OCI-LY3 (cell line): ENCODE results near the gene WWP2.
"Not testable (repeated sequence)": the region's sequence is repeated elsewhere in the genome, so short reads cannot be mapped to it uniquely, and the experiment has no call there.

Experiments
- H2AFZ ChIP-seq: fragments of 200-600, 300-600 bp; shearing (Covaris generic); 2 replicates; pipeline ENCODE4 v1.6.0; 2014; ENCODE audit warnings: antibody characterized with exemption, low read depth, low read length
- H3K27ac ChIP-seq: fragments of 200-600, 300-600 bp; sonication (generic); 2 replicates; pipeline ENCODE4 v1.5.1; 2014; ENCODE audit warnings: mild to moderate bottlenecking, low read length, moderate library complexity, mixed read lengths
- H3K27me3 ChIP-seq: fragments of 200-600, 300-600 bp; sonication (generic); 2 replicates; pipeline ENCODE4 v1.6.1; 2014; ENCODE audit warnings: low read depth, low read length, mixed read lengths
- H3K36me3 ChIP-seq: fragments of 200-600, 300-600 bp; sonication (generic); replicated peaks from 2 replicates; pipeline ENCODE3; 2014; ENCODE audit warnings: low read depth, low read length, mixed read lengths
- H3K4me1 ChIP-seq: fragments of 300-600, 200-600 bp; sonication (generic); 2 replicates; pipeline ENCODE4 v1.6.1; 2014; ENCODE audit warnings: low read length, mixed read lengths
- H3K4me2 ChIP-seq: fragments of 200-600, 300-600 bp; sonication (generic); 2 replicates; pipeline ENCODE4 v1.6.1; 2014; ENCODE audit warnings: low read length, mixed read lengths
- H3K4me3 ChIP-seq: fragments of 300-600, 200-600 bp; sonication (generic); 2 replicates; pipeline ENCODE4 v1.5.1; 2014; ENCODE audit warnings: antibody characterized with exemption, mild to moderate bottlenecking, low read length, moderate library complexity
- H3K79me2 ChIP-seq: fragments of 300-600, 200-600 bp; shearing (Covaris generic); 2 replicates; pipeline ENCODE4 v1.6.1; 2014; ENCODE audit warnings: mild to moderate bottlenecking, low read length, mixed read lengths
- H3K9ac ChIP-seq: fragments of 300-600, 200-600 bp; shearing (Covaris generic); 2 replicates; pipeline ENCODE4 v1.6.0; 2014; ENCODE audit warnings: mild to moderate bottlenecking, low read length, moderate library complexity
- H3K9me3 ChIP-seq: fragments of 200-600, 300-600 bp; shearing (Covaris generic); 2 replicates; pipeline ENCODE4 v1.6.1; 2014; ENCODE audit warnings: low read length, mixed read lengths; ENCODE audit not compliant: insufficient read depth
- H4K20me1 ChIP-seq: fragments of 200-600, 300-600 bp; sonication (generic); 2 replicates; pipeline ENCODE4 v1.6.1; 2016; ENCODE audit warnings: low read length, mixed read lengths; ENCODE audit not compliant: insufficient read depth
- EZH2phosphoT487 ChIP-seq: fragments of 200-600 bp; shearing (Covaris generic); IDR thresholded peaks from 2 replicates; pipeline ENCODE4 v1.6.1; 2018; ENCODE audit warnings: antibody characterized with exemption, mixed run types, low read depth

The WWP2 gene

DNA sequence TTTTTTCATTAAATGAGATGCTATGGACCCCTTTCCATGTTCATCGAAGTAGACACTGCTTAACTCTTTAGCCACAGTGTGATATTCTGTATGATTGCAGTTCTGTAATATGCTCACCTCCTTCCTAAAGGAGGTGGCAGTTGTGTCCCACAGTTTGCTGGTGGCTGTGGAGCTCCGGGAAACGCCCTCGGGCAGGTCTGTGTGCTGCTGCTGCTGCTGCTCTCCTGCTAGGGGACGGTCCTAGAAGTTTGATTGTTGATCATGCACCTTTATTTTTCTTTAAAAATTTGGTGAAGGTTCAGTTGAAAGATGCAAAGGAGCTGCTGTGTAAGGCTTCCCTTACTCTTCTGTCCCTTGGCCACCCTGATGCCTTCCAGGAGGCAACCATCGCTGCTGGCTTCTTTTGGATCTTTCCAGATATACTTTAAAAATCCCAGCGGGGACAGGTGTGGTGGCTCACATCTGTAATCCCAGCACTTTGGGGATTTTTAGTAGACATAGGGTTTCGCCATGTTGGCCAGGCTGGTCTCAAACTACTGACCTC is 180.6 kb downstream of the WWP2 start:
- no peak overlapping the region for H3K27ac ChIP-seq
- no peak overlapping the region for H3K4me2 ChIP-seq
- H2AFZ ChIP-seq = no peak overlapping the region
- TF ChIP-seq EZH2phosphoT487 = no peak
- no peaks in the 10 kb centered on the region for H3K9me3 ChIP-seq
- no peaks in the 10 kb centered on the region for H3K4me1 ChIP-seq
- H3K27me3 ChIP-seq = no peaks in the 10 kb centered on the region
- H3K4me3 ChIP-seq = no peak overlapping the region
- no peaks in the 10 kb centered on the region for H3K36me3 ChIP-seq
- H3K9ac ChIP-seq = no peak overlapping the region
- no peaks in the 10 kb centered on the region for H3K79me2 ChIP-seq
- H4K20me1 ChIP-seq = no peaks in the 10 kb centered on the region

DNA sequence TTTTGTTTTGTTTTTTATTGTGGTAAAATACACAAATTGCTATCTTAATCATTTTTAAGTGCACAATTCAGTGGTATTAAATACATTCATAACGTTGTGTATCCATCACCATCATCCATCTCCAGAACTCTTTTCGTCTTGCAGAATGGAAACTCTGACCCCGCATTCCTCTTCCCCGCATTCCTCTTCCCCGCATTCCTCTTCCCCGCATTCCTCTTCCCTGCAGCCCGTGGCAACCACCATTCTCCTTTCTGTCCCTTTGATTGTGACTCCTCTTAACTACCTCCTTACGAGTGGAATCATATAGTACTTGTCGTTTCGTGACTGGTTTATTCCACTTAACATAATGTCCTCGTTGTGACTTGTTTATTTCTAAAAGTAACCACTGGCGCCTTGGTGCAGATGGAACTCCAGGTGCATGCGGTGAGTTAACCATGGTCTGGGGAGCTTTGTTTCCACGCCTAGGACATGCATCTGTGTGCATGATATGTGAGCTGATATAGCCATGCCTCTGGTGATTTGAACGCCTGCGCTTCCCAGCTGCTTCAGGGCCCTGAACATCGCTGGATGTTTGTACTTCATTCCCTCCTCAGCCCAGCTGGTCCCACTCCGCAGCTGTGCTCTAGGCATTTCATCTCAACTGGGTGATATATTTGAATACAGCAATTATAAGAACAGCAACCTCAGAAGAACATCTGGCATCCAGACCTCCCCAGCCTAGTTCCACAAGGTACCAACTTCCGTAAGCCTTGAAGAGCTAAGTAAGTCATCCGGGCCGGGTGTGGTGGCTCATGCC is 181.3 kb downstream of the WWP2 start:
- H3K27me3 ChIP-seq, H3K79me2 ChIP-seq, H3K27ac ChIP-seq, H3K9ac ChIP-seq, H3K36me3 ChIP-seq, H3K4me1 ChIP-seq, H3K4me2 ChIP-seq, H3K4me3 ChIP-seq, H3K9me3 ChIP-seq, H4K20me1 ChIP-seq, H2AFZ ChIP-seq: not testable (repeated sequence)

DNA sequence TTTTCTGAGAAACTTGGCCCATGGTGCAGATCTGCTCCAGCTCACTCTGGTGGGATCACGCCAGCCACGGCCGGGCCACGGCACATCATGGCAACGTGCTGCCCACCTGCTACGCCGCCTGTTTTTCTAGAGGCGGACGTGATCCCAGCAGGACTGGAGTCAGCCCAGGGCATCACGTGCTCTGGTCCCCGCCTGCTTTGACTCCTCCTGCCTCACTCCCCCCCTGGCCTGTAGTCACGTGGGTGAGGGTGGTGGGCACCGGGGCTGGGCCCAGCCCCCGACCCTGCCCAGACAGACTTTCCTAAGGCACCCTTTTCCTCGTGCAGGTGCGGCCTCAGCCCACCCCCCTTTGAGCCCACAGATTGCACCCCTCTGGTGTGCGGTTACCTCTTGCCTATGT is 188.3 kb downstream of the WWP2 start:
- not testable (repeated sequence) for H3K4me1 ChIP-seq, H3K9ac ChIP-seq, H3K36me3 ChIP-seq, H2AFZ ChIP-seq, H4K20me1 ChIP-seq, H3K79me2 ChIP-seq, H3K4me2 ChIP-seq, H3K27ac ChIP-seq, H3K27me3 ChIP-seq, H3K4me3 ChIP-seq, H3K9me3 ChIP-seq

DNA sequence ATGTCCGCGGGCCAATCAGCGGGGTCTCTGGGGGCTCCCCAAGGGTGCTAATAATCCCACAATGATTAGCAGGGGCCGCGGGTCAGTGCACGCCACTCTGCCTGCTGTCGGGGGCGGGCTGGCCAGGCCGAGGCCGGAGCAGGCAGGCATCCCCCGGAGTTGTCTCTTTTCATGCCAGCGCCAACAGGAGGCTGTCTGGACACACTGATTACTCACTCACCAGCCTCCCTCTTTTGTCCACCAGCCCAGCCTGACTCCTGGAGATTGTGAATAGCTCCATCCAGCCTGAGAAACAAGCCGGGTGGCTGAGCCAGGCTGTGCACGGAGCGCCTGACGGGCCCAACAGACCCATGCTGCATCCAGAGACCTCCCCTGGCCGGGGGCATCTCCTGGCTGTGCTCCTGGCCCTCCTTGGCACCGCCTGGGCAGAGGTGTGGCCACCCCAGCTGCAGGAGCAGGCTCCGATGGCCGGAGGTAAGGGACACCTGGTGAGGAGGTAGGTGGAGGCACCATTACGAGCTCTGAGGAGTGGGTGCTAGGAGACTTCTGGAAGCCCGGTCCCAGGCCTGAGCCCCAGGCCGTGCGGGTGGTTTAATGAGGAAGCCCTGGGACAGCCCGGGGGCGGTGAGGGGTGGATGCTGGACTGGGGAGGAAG is 189.0 kb downstream of the WWP2 start, which contains the start of gene CLEC18A:
CLEC18A (plus strand) TSS at position 318 of the 655 bp plus-strand sequence; CDS start at position 351, 33 bp downstream.
- not testable (repeated sequence) for H3K27me3 ChIP-seq, H2AFZ ChIP-seq, H3K79me2 ChIP-seq, H3K9me3 ChIP-seq, H3K4me2 ChIP-seq, H4K20me1 ChIP-seq, H3K9ac ChIP-seq, H3K4me3 ChIP-seq, H3K36me3 ChIP-seq, H3K27ac ChIP-seq, H3K4me1 ChIP-seq

DNA sequence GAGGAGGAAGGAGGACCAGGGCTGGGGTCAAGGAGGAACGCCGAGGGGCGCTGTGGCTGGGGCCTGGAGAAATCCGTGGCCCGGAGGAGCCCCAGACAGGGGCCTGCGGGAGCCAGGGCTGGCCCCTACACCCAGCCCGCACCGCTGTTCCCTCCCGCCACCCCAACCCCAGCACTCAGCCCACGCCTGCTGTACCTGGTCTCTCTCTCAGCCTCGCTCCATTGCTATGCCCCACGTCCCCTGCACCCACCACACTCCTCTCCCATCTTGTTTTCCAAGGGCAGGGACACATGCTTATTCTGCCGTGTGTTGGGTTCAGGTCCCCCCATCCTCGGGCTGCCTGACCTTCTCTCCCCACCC is 189.5 kb downstream of the WWP2 start:
- not testable (repeated sequence) for H3K4me3 ChIP-seq, H3K36me3 ChIP-seq, H4K20me1 ChIP-seq, H3K27ac ChIP-seq, H2AFZ ChIP-seq, H3K9ac ChIP-seq, H3K4me2 ChIP-seq, H3K9me3 ChIP-seq, H3K79me2 ChIP-seq, H3K27me3 ChIP-seq, H3K4me1 ChIP-seq

DNA sequence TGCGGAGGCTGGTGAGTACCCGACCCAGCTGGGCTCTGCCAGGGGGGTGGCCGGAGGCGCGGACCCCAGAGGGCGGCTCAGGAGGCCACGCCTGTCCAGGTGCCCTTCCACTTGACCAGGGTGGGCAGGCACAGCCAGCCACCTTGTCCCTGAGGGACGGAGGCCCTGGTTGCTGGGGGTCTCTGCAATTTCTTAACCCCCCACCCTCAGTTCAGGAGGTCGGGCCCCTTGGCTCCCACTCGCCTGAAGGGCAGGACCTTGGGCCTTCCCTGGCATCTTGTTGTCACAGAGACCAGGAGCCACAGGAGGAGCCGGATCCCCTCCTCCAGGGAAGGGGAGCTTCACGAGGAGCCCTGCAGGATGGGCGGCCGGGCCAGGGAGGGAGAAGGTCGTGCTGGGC is 190.0 kb downstream of the WWP2 start:
- H3K79me2 ChIP-seq, H3K27me3 ChIP-seq, H3K27ac ChIP-seq, H3K36me3 ChIP-seq, H3K9ac ChIP-seq, H3K9me3 ChIP-seq, H2AFZ ChIP-seq, H3K4me1 ChIP-seq, H3K4me3 ChIP-seq, H4K20me1 ChIP-seq, H3K4me2 ChIP-seq: not testable (repeated sequence)

DNA sequence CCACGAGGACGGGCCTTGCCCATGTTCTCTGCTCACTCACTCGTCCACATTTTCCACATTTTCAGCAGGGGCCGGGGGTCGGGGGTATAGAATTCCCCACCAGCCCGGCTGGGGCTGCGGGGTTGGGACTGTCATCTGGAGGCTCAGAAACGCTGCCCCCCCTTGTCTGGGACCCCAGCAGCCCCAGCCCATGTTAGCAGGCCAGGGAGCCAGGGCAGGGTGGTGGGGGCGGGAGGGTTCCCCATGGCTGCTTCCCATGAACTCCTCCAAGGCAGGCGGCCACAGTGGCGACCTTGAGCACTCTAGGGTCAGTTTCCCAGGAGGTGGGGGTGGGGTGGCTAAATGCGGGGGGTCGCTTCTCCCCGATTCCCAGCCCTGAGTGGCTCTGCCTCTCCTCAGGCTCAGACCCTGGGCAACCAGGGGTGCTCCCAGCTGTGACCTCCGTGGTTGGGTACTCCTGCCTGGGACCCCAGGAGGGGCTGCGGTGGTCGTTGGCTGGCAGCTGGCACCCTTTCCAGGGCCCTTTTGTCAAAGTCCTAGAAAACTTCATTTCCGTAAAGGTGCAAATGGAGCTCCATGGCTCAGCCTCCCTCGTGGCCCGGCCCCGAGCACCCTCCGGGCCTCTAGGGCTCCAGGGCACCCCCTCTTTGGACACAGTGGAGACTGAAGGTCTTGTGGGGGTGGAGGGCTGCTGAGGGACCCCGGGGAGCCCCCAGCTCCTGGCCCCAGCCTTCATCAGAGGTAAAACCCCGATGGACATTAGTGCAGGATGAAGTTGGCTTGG is 190.6 kb downstream of the WWP2 start:
- not testable (repeated sequence) for H3K9me3 ChIP-seq, H3K36me3 ChIP-seq, H3K4me2 ChIP-seq, H3K27me3 ChIP-seq, H2AFZ ChIP-seq, H3K79me2 ChIP-seq, H3K27ac ChIP-seq, H4K20me1 ChIP-seq, H3K4me1 ChIP-seq, H3K9ac ChIP-seq, H3K4me3 ChIP-seq

DNA sequence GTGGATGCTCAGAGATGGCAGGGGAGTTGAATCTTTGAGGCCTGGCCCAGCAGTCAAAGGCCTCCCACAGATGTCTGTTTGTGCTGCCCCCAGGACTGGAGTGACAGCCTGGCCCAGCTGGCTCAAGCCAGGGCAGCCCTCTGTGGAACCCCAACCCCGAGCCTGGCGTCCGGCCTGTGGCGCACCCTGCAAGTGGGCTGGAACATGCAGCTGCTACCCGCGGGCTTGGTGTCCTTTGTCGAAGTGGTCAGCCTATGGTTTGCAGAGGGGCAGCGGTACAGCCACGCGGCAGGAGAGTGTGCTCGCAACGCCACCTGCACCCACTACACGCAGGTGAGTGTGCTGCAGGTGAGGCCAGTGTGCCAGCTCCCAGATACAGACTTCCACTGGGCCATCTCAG is 192.1 kb downstream of the WWP2 start:
- not testable (repeated sequence) for H3K27me3 ChIP-seq, H3K4me3 ChIP-seq, H3K9ac ChIP-seq, H3K9me3 ChIP-seq, H3K27ac ChIP-seq, H3K79me2 ChIP-seq, H3K4me1 ChIP-seq, H2AFZ ChIP-seq, H3K36me3 ChIP-seq, H3K4me2 ChIP-seq, H4K20me1 ChIP-seq

DNA sequence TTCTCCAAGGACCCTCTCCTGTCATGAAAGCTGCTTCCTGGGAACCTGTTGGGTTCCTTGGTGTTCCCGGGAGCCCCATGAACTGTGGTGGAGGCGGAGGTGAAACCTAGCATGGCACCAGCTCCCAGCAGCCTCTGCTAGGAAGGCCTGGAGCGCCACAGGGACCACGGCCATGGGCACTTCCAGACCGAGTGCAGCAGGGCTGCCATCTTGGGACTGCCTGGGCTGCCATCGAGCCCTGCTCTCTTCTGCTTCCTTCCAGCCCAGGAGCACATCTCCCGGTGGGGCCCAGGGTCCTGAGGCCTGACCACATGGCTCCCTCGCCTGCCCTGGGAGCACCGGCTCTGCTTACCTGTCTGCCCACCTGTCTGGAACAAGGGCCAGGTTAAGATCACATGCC is 201.2 kb downstream of the WWP2 start:
- not testable (repeated sequence) for H3K9me3 ChIP-seq, H3K79me2 ChIP-seq, H3K4me3 ChIP-seq, H4K20me1 ChIP-seq, H3K27me3 ChIP-seq, H3K4me2 ChIP-seq, H3K4me1 ChIP-seq, H3K9ac ChIP-seq, H3K36me3 ChIP-seq, H2AFZ ChIP-seq, H3K27ac ChIP-seq
